ENCODE data around the gene CASP1. TPM values are rescaled to one million over a fixed set of nuclear protein-coding genes. Genes with fewer than 3 reads are reported as not detected.

Gene CASP1
- total and polyA plus RNA-seq, 10 of the 15 experiments (the other 5 are each of a cell fraction or from before 2014, with no cell fraction given) = 9.0 to 39.7 (median 17.6) TPM

GRCh38 chr11:105042178-105042577 lies 7.2 kb upstream of the CASP1 start (continued):
- TF ChIP-seq PRDM15 (CRISPR knock-in tag; IDR thresholded peaks at IDR 0.05) (no peak), SMC3 (IDR thresholded peaks at IDR 0.05; ENCODE audit: borderline replicate concordance, low read length) (no peak), TAF1 (IDR thresholded peaks at IDR 0.05; ENCODE audit: borderline replicate concordance, low read depth, low read length) (no peak), KDM1A (IDR thresholded peaks at IDR 0.05; ENCODE audit: borderline replicate concordance) (no peak)

GRCh38 chr11:105040703-105041102 lies 5.8 kb upstream of the CASP1 start:
- SMC1A ChIA-PET (ENCODE audit: uncharacterized antibody, unreplicated experiment) = interaction anchor here (1.2 kb wide), 1 partner anchor 10 kb away, joined by 3 read pairs; no protein-coding TSS in a partner anchor
- in situ Hi-C loops (cut with MboI) (no loop called here), intact Hi-C loops (cut with micrococcal nuclease; ENCODE audit: unreplicated experiment) (no loop called here)
- no peaks in the 10 kb centered on the region for H3K4me1 ChIP-seq (ENCODE audit: control insufficient read depth, insufficient read depth, low read length)
- no peaks in the 10 kb centered on the region for H3K36me3 ChIP-seq (ENCODE audit: control insufficient read depth in 2 of 2, insufficient read depth in 2 of 2, low read length in 1 of 2)
- POLR2A ChIA-PET = interaction anchor here (1.0 kb wide), 1 partner anchor 8 kb away, joined by 3 read pairs; no protein-coding TSS in a partner anchor
- no peak for ATAC-seq
- CTCF ChIA-PET = no interaction called here
- no peaks in the 10 kb centered on the region for H3K79me2 ChIP-seq (ENCODE audit: control insufficient read depth, insufficient read depth, low read length)
- FAIRE-seq = no peak
- no peaks in the 10 kb centered on the region for H3K27me3 ChIP-seq (replicated peaks in 1 of 2; ENCODE audit: control insufficient read depth in 2 of 2, insufficient read depth in 2 of 2, low read length in 1 of 2)
- H3K4me2 ChIP-seq (ENCODE audit: control insufficient read depth, insufficient read depth) = no peak overlapping the region
- no TSS peak for BruUV-seq (replicated peaks)
- WGBS (ENCODE audit: insufficient coverage, insufficient replicate concordance, low lambda C conversion rate, missing lambda C conversion rate) = 67% methylated on average over 2 of the region's 2 CpGs
- H3K4me3 ChIP-seq = no peak overlapping the region
- no peaks in the 10 kb centered on the region; the same call in 2 of the 3 replicates for H3K9me3 ChIP-seq (replicated peaks; ENCODE audit: control insufficient read depth, insufficient read depth, low read length)
- H3K9ac ChIP-seq (ENCODE audit: control insufficient read depth, insufficient read depth, low read length) = no peak overlapping the region
- no peak for DNase-seq (ENCODE audit: low read depth, low spot score)
- H2AFZ ChIP-seq (ENCODE audit: control insufficient read depth, low read depth, low read length) = no peak overlapping the region
- H3K27ac ChIP-seq (ENCODE audit: control insufficient read depth, insufficient read depth) = no peak overlapping the region
- RAD21 ChIA-PET (ENCODE audit: unreplicated experiment) = no interaction called here
- no peaks in the 10 kb centered on the region for H4K20me1 ChIP-seq (ENCODE audit: control insufficient read depth, insufficient read depth)
- TF ChIP-seq ELK1 (IDR thresholded peaks at IDR 0.05; ENCODE audit: low read depth, low read length) (no peak), E2F8 (IDR thresholded peaks at IDR 0.05; ENCODE audit: low read depth, partially characterized antibody) (no peak), TAF1 (IDR thresholded peaks at IDR 0.05; ENCODE audit: borderline replicate concordance, low read depth, low read length) (no peak), BACH1 (IDR thresholded peaks at IDR 0.05; ENCODE audit: borderline replicate concordance) (no peak), SMAD1 (IDR thresholded peaks at IDR 0.05; ENCODE audit: low read depth, partially characterized antibody) (no peak), ZBTB11 (CRISPR knock-in tag; IDR thresholded peaks at IDR 0.05) (no peak), POLR2A (IDR thresholded peaks at IDR 0.05; ENCODE audit: low read depth, low read length) (no peak)
